Gastrocnemius medialis (tissue), 4 donors: ENCODE measurements around the gene TMPRSS3. TPM values are rescaled to one million over a fixed set of nuclear protein-coding genes. Genes with fewer than 3 reads are reported as not detected.

ENCODE experiments used
- ATAC-seq, 2 donors: fragments of 150-250 bp; one replicate each; pipeline ENCODE4 v1.9.1; 2016
- DNase-seq, 2 donors: peaks; one replicate each; pipeline ENCODE4 v3.0.0-alpha.2; 2019
- H3K27ac ChIP-seq, 4 donors: fragments of 200-600 bp; sonication (generic); 1 replicate in 1 of 4; 2 replicates in 3 of 4; pipeline ENCODE4 v1.5.1; 2016 to 2018; ENCODE audit warnings: mild to moderate bottlenecking in 2 of 4, moderate library complexity in 1 of 4
- H3K27me3 ChIP-seq, 3 donors: fragments of 200-600 bp; sonication (generic) in 2 of 3; 1 replicate in 1 of 3; 2 replicates in 2 of 3; pipeline versions ENCODE4 v1.5.1 to v1.6.0; 2016 to 2019; ENCODE audit warnings: mild to moderate bottlenecking in 1 of 3, moderate library complexity in 1 of 3
- H3K36me3 ChIP-seq, 2 donors: fragments of 200-600 bp; sonication (generic) in 1 of 2; one replicate each; pipeline ENCODE4 v1.5.1; 2017 to 2018
- H3K4me1 ChIP-seq, 2 donors: fragments of 200-600 bp; sonication (generic) in 1 of 2; one replicate each; pipeline ENCODE4 v1.5.1; 2016 to 2017; ENCODE audit warnings: mild to moderate bottlenecking in 2 of 2
- H3K4me3 ChIP-seq, 4 donors: fragments of 200-600 bp; sonication (generic) in 3 of 4; 1 replicate in 1 of 4; 2 replicates in 3 of 4; pipeline ENCODE4 v1.5.1; 2016 to 2019; ENCODE audit warnings: mild to moderate bottlenecking in 2 of 4
- H3K9me3 ChIP-seq, 3 donors: fragments of 200-600 bp; sonication (generic) in 2 of 3; 1 replicate in 1 of 3; 2 replicates in 2 of 3; pipeline ENCODE4 v1.5.1; 2016 to 2019
- CTCF ChIP-seq, 5 experiments: fragments of 450-650 bp in 3 of 5; fragments of 200-600 bp in 2 of 5; sonication (generic) in 2 of 5; IDR thresholded peaks in 4 of 5; conservative IDR thresholded peaks in 1 of 5; 1 replicate in 4 of 5; 2 replicates in 1 of 5; pipeline ENCODE4 v1.5.1; 2016 to 2019; ENCODE audit warnings: antibody characterized with exemption in 5 of 5, mild to moderate bottlenecking in 3 of 5, moderate library complexity in 3 of 5
- POLR2A ChIP-seq, 2 donors: fragments of 450-650 bp; IDR thresholded peaks; one replicate each; pipeline ENCODE4 v1.6.1; 2017; ENCODE audit warnings: antibody characterized with exemption in 2 of 2, mild to moderate bottlenecking in 2 of 2, moderate library complexity in 2 of 2
- in situ Hi-C, 4 donors: fragments of 200-750 bp; cut with MboI; loops; one replicate each; pipeline versions ENCODE4 v1.15.0 to v1.8.0; 2017; ENCODE audit warnings: low sequenced_read_pairs in 4 of 4
- intact Hi-C: fragments of 100-400 bp; cut with DNase I; formaldehyde crosslinking; loops from one replicate; pipeline ENCODE4 v1.15.1; 2023; ENCODE audit warnings: low total_unique reads
- total RNA-seq, 4 donors: library from RNA; depleted of rRNA; stranded (reverse); fragments of >200 nt; gene quantifications; one replicate each; pipeline versions ENCODE4 v1.1.0 to v1.2.3, GENCODE V29; 2016

The TMPRSS3 gene
- total RNA-seq, 4 donors from 2014 or later, result not detected

GRCh38 chr21:42377211-42377950, 18.5 kb downstream of the TMPRSS3 start:
- in situ Hi-C loops, result no loop called here

DNA sequence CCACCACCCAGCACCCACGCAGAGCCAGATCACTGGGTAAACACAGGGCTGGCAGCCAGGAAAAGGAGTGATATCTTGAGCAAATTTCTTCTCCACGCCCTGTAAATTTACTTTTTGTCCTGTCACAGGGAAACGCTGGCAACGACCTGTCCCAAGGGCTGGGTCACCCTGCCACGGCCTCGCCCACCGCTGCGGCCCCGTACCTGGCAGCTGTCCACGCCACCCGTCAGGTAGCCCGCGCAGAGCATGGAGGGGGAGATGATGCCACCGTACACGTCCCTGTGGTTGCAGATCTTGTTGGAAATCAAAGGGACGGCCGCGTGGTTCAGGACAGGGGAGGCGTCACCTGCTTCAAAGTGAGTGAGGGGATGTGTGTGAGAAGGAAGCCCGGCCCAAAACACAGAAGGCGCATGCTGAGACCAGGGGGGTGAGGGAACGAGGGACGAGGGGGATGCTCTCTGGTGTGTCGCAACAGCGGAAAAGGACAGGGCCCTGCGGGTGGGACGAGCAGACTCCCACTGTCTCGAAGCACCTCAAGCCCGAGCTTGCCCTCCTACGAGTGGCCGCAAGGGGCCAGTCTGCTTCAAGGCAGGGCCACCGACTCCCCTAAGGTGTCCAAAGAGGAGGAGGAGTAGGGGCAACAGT, 19.4 kb downstream of the TMPRSS3 start:
- Histone ChIP-seq H3K27ac (no peak overlapping the region), H3K36me3 (no peaks in the 10 kb centered on the region), H3K9me3 (no peaks in the 10 kb centered on the region), H3K4me3 (no peak overlapping the region), H3K4me1 (no peaks in the 10 kb centered on the region), H3K27me3 (peaks cover 0 to 14% (median 0%) of the 10 kb centered on the region in 3 donors)
- TF ChIP-seq CTCF (IDR thresholded peaks at IDR 0.05 in 4 of 5, conservative IDR thresholded peaks at IDR 0.05 in 1 of 5) (no peak), POLR2A (IDR thresholded peaks at IDR 0.05) (no peak)
- intact Hi-C loops, result no loop called here
- no peak for DNase-seq
- ATAC-seq, result no peak
- in situ Hi-C loops, result no loop called here

More at GRCh38 chr21:42377211-42377950, 18.5 kb downstream of the TMPRSS3 start:
- ATAC-seq (no peak), DNase-seq (no peak)
- H3K4me3 ChIP-seq, result no peak overlapping the region
- H3K36me3 ChIP-seq, result no peaks in the 10 kb centered on the region
- H3K27me3 ChIP-seq, result peaks cover 0 to 14% (median 0%) of the 10 kb centered on the region in 3 donors
- TF ChIP-seq POLR2A (IDR thresholded peaks at IDR 0.05) (no peak), CTCF (IDR thresholded peaks at IDR 0.05 in 4 of 5, conservative IDR thresholded peaks at IDR 0.05 in 1 of 5) (no peak)
- H3K4me1 ChIP-seq, result no peaks in the 10 kb centered on the region
- intact Hi-C loops, result no loop called here
- H3K27ac ChIP-seq, result no peak overlapping the region
- H3K9me3 ChIP-seq, result no peaks in the 10 kb centered on the region

- no peak overlapping the region for H3K4me3 ChIP-seq
- no peaks in the 10 kb centered on the region for H3K4me1 ChIP-seq
- intact Hi-C loops, result no loop called here
- no peaks in the 10 kb centered on the region for H3K9me3 ChIP-seq
- DNase-seq, result no peak
- peaks cover 0 to 14% (median 0%) of the 10 kb centered on the region in 3 donors for H3K27me3 ChIP-seq
- H3K36me3 ChIP-seq, result no peaks in the 10 kb centered on the region
- TF ChIP-seq POLR2A (IDR thresholded peaks at IDR 0.05) (no peak), CTCF (IDR thresholded peaks at IDR 0.05 in 4 of 5, conservative IDR thresholded peaks at IDR 0.05 in 1 of 5) (no peak)
- no peak for ATAC-seq
- in situ Hi-C loops, result no loop called here
- H3K27ac ChIP-seq, result no peak overlapping the region
Observed at GRCh38 chr21:42375966-42376337, 19.9 kb downstream of the TMPRSS3 start.

DNA sequence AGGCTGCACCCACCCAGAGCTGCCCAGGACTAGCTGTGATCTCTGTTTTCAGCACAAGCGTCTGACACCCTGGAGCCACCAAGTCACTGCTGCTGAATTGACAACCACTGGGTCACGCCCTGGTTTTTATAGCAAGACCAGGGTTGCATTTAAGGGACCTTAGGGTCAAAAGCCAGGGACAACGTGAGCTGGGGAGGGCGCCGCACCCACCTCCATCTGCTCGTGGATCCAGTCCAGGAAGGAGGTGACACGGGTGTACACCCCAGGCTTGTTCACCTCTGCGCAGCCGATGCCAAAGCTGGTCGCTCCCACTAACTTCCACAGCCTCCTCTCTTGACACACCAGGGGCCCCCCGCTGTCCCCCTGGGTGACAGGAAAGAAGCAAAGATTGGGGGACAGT, 20.3 kb downstream of the TMPRSS3 start:
- no peaks in the 10 kb centered on the region for H3K9me3 ChIP-seq
- no peak for DNase-seq
- no peak for TF ChIP-seq CTCF (IDR thresholded peaks at IDR 0.05 in 4 of 5, conservative IDR thresholded peaks at IDR 0.05 in 1 of 5)
- no peak for TF ChIP-seq POLR2A (IDR thresholded peaks at IDR 0.05)
- no peaks in the 10 kb centered on the region for H3K4me1 ChIP-seq
- H3K27ac ChIP-seq, result no peak overlapping the region
- peaks cover 0 to 14% (median 0%) of the 10 kb centered on the region in 3 donors for H3K27me3 ChIP-seq
- no peak for ATAC-seq
- intact Hi-C loops (no loop called here), in situ Hi-C loops (no loop called here)
- no peak overlapping the region for H3K4me3 ChIP-seq
- no peaks in the 10 kb centered on the region for H3K36me3 ChIP-seq
